Stromal cell of bone marrow (primary cell): ENCODE results near the gene EFL1.
A peak's percentile ranks its signal among the peaks of the same experiment; 100 is the strongest.
"Not testable (repeated sequence)": the region's sequence is repeated elsewhere in the genome, so short reads cannot be mapped to it uniquely, and the experiment has no call there.

Source experiments
- DNase-seq: peaks from one replicate; pipeline ENCODE4 v3.0.0-alpha.2; 2012; ENCODE audit warnings: low read depth

Gene EFL1

GRCh38 chr15:82281276-82281675, 18.7 kb upstream of the EFL1 start:
- not testable (repeated sequence) for DNase-seq

- no peak for DNase-seq
Observed at GRCh38 chr15:82275410-82275809, 12.9 kb upstream of the EFL1 start.

- DNase-seq = no peak
Observed at GRCh38 chr15:82272154-82272553, 9.6 kb upstream of the EFL1 start.

- not testable (repeated sequence) for DNase-seq
Observed at GRCh38 chr15:82268454-82268853, 5.9 kb upstream of the EFL1 start.

- not testable (repeated sequence) for DNase-seq
Observed at GRCh38 chr15:82267137-82267536, 4.6 kb upstream of the EFL1 start.

GRCh38 chr15:82263350-82263749, 816 bp upstream of the EFL1 start:
- DNase-seq = no peak

- DNase-seq = peak; percentile 35
Observed at GRCh38 chr15:82261566-82262421, 740 bp downstream of the EFL1 start.

GRCh38 chr15:82248261-82248660, 14.3 kb downstream of the EFL1 start:
- DNase-seq = peak; percentile 42

GRCh38 chr15:82245956-82246355, 16.6 kb downstream of the EFL1 start:
- not testable (repeated sequence) for DNase-seq

GRCh38 chr15:82243644-82244043, 18.9 kb downstream of the EFL1 start:
- DNase-seq = not testable (repeated sequence)

GRCh38 chr15:82241836-82242499, 20.6 kb downstream of the EFL1 start:
- DNase-seq = not testable (repeated sequence)

- no peak for DNase-seq
Observed at GRCh38 chr15:82239685-82240391, 22.7 kb downstream of the EFL1 start.

GRCh38 chr15:82237944-82238534, 24.5 kb downstream of the EFL1 start:
- not testable (repeated sequence) for DNase-seq

- no peak for DNase-seq
Observed at GRCh38 chr15:82231842-82232241, 30.7 kb downstream of the EFL1 start.

GRCh38 chr15:82231233-82231632, 31.3 kb downstream of the EFL1 start:
- no peak for DNase-seq

GRCh38 chr15:82228750-82229149, 33.8 kb downstream of the EFL1 start:
- DNase-seq = no peak

GRCh38 chr15:82221535-82221934, 41.0 kb downstream of the EFL1 start:
- DNase-seq = not testable (repeated sequence)

GRCh38 chr15:82216092-82216491, 46.4 kb downstream of the EFL1 start:
- not testable (repeated sequence) for DNase-seq

GRCh38 chr15:82212201-82212600, 50.3 kb downstream of the EFL1 start:
- DNase-seq = peak; percentile 49

- not testable (repeated sequence) for DNase-seq
Observed at GRCh38 chr15:82210066-82210597, 52.4 kb downstream of the EFL1 start.

- DNase-seq = not testable (repeated sequence)
Observed at GRCh38 chr15:82204575-82204974, 58.0 kb downstream of the EFL1 start.
